Retinal pigment epithelial cell (primary cell): Measurements from ENCODE around the gene RHOXF2B.
"Not testable (repeated sequence)": the region's sequence is repeated elsewhere in the genome, so short reads cannot be mapped to it uniquely, and the experiment has no call there.

Experiments
- DNase-seq: peaks from one replicate; pipeline ENCODE4 v3.0.0-alpha.2; 2010; ENCODE audit warnings: low read depth
- H3K4me3 ChIP-seq: 2 replicates; pipeline ENCODE4 v1.5.1; 2011; ENCODE audit warnings: mild to moderate bottlenecking, low read length, control low read depth, moderate library complexity
- TF ChIP-seq, protein P1 (sequence below): conservative IDR thresholded peaks from 2 replicates; pipeline ENCODE4 v1.5.1; 2011; ENCODE audit warnings: low read depth, low read length, control low read depth, inconsistent platforms

The RHOXF2B gene

DNA sequence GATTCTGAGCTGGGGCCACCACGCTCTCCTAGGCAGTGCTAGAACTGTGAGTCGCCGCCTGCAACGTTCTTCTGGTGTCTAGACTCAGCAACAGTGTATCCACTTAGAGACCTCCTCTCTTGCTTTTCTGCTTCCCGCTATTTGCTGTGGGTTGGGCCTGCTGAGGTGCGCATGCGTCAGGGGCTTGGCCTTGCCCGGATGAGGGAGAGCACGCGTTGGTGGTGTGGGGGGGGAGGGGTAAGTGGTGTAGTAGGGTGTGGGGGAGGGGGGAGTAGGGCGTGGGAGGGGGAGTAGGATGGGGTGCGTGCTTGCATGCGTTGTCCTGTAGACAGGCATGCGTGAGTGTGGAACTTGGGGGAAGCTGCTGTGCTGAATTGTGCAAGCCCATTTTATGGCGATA, at the start of gene RHOXF2B:
Gene RHOXF2B, minus strand, starts transcription at position 101 of the 400 bp plus-strand sequence. CDS start 138 bp downstream, outside the sequence.
- H3K4me3 ChIP-seq, DNase-seq: not testable (repeated sequence)

DNA sequence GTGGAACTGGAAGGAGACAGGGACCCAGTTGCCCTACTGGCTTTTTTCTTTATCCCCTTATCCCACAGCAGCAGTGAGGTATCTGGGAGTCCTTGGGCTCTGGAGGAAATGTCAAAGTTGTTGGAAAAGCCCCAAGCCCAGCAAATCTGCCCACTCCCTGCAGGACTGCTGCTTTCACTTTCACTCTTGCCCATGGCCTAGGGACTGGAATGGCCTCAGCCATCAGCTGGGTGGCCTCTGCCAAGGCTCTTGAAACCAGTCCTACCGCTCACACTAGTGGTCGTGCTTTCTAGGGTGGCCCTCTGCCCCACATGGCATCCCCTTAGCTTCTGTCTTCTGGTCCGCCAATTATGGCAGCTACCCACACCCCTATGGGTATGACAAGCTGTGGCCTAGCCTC, 48.0 kb upstream of the RHOXF2B start:
- no peak for DNase-seq
- TF ChIP-seq, protein P1, sequence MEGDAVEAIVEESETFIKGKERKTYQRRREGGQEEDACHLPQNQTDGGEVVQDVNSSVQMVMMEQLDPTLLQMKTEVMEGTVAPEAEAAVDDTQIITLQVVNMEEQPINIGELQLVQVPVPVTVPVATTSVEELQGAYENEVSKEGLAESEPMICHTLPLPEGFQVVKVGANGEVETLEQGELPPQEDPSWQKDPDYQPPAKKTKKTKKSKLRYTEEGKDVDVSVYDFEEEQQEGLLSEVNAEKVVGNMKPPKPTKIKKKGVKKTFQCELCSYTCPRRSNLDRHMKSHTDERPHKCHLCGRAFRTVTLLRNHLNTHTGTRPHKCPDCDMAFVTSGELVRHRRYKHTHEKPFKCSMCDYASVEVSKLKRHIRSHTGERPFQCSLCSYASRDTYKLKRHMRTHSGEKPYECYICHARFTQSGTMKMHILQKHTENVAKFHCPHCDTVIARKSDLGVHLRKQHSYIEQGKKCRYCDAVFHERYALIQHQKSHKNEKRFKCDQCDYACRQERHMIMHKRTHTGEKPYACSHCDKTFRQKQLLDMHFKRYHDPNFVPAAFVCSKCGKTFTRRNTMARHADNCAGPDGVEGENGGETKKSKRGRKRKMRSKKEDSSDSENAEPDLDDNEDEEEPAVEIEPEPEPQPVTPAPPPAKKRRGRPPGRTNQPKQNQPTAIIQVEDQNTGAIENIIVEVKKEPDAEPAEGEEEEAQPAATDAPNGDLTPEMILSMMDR = no peak
- no peak overlapping the region for H3K4me3 ChIP-seq

DNA sequence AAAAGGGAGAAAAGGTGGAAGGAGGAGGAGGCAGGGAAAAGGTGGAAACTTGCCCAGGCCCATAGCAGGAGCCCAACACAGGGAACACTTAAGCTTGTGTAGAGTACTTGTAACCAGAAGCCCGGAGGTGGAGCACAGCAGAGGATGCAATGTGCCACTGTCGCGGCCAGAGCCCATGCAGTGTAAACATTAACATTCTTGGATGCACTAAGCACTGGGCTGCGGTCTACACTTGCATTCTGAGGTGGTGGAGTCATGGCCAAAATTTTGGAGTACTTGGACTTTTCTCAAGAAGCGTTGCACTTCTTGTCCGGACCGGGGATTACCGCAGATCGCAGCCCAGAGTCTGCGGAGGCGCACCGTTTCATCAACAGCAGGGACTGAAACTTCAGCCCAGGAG, 42.7 kb upstream of the RHOXF2B start:
- TF ChIP-seq, protein P1 = no peak
- no peak for DNase-seq
- H3K4me3 ChIP-seq = no peak overlapping the region

DNA sequence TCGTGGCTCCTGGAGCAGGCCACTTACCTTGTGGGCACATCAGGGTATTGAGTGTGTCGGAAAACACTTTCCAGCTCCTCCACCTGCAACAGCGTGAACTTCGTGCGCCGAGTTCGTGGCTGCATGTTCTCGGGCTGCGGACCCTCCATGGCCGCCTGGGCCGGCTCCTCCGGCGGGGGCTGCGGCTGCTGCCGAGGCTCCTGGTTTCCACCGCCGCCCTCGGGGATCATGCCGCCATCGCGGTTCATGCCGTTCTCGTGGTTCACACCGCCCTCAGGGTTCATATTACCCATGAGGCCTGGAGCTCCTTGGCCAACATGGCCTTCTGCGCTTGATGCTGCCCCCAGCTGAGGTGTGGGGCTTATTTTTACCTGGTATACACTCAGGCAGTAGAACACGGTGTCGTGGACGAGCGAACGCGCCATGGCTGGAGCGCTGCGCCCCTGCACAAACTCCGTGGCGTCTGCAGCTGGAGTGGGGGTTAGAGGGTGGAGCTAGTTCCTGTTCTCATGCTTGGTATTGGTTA, 38.0 kb upstream of the RHOXF2B start, which contains the start of gene RHOXF1:
Gene RHOXF1, minus strand, starts transcription at position 476 of the 526 bp plus-strand sequence. Its CDS starts 51 bp downstream, at position 425.
- DNase-seq = no peak
- TF ChIP-seq, protein P1 = no peak
- H3K4me3 ChIP-seq = no peak within 1 kb of the TSS

DNA sequence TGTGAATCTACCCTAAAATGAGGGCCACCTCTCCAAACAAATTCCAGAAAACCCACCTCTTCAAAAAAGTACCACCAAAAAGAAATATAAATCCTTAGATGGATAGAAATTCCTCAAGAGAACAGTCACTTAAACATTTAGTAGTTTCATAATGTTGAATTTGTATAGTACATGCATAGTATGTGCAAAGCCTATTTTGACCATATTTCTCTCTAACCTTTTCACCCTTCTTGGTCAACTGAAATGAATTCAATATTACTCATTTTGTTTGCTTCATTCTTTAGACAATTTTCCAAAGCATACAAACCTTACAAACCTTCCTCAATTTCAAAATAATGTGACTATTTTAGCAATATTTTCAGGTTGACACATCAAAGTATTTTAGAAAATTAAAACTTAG, 34.1 kb upstream of the RHOXF2B start:
- no peak overlapping the region for H3K4me3 ChIP-seq
- TF ChIP-seq, protein P1 = no peak
- no peak for DNase-seq

DNA sequence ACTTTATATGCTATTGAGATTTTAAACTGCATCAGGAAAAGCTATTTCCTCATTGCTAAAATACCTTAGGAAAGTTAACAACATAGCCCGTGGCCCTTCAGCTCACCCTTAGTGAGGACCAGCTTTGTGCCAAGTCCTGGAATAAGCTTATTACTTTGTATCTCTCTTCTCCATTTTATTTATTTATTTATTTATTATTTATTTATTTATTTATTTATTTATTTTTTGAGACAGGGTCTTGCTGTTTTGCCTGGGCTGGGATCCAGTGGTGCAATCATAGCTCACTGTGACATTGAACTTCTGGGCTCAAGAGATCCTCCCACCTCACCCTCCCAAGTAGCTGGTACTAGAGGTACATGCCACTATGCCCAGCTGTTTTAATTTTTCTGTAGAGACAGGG, 31.9 kb upstream of the RHOXF2B start:
- DNase-seq = no peak
- TF ChIP-seq, protein P1 = no peak
- no peak overlapping the region for H3K4me3 ChIP-seq

DNA sequence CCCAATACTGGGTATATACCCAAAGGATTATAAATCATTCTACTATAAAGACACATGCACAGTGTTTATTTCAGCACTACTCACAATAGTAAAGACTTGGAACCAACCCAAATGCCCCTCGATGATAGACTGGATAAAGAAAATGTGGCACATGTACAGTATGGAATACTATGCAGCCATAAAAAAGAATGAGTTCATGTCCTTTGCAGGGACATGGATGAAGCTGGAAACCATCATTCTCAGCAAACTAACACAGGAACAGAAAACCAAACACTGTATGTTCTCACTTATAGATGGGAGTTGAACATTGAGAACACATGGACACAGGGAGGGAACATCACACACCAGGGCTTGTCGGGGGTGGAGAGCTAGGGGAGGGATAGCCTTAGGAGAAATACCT, 27.2 kb upstream of the RHOXF2B start:
- not testable (repeated sequence) for DNase-seq, H3K4me3 ChIP-seq

DNA sequence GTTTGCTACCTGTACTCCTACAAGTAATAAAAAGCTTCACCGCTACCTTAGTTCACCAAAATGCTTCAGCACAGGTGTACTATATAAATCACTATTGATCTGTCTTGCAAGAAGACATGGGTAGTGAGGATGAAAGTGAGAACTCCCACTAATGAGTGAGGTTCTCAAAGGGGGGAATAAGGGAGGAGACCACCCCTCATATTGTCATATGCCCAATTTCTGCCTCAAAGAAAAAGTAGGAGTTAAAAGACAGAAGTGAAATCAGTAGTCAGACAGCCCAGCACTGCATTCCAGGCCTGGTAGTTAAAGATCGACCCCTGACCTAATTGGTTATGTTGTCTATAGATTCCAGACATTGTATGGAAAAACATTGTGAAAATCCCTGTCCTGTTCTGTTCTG, 23.6 kb upstream of the RHOXF2B start:
- H3K4me3 ChIP-seq, DNase-seq: not testable (repeated sequence)

DNA sequence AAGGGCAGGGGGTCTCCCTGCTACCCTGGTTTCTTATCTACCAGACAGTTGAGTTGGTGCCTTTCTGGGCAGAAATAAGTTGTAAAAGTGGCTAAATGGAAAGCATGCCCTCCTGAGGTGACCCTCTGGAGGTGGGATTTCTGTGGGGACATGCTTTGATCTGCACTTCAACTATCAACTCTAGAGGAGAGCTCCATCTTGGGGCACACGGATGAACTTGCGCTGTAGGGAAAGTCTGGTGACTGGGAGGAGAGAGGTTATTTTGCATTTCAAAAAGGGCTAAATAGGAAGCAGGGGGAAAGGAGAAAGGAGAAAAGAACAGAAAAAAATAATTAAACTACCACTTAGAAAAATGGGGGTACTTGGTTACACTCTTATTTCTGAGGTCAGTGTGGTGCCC, 12.7 kb upstream of the RHOXF2B start:
- TF ChIP-seq, protein P1 = no peak
- DNase-seq = no peak
- no peak overlapping the region for H3K4me3 ChIP-seq
